K562 (cell line): Measurements from ENCODE around the gene SLC4A2. TPM values are rescaled to one million over a fixed set of nuclear protein-coding genes. Genes with fewer than 3 reads are reported as not detected.

Experiments
- ARID2 ChIP-seq: fragments of 450-650 bp; IDR thresholded peaks from 2 replicates; pipeline ENCODE4 v1.6.1; 2017; ENCODE audit warnings: antibody characterized with exemption, mild to moderate bottlenecking
- ATF3 ChIP-seq, 2 experiments: fragments of 450-650 bp in 1 of 2; sonication (generic) in 1 of 2; formaldehyde crosslinking in 1 of 2; IDR thresholded peaks in 1 of 2; conservative IDR thresholded peaks in 1 of 2; 2 replicates each; pipeline versions ENCODE4 v1.6.1 to v1.8.1; 2016 to 2023; ENCODE audit warnings: mild to moderate bottlenecking in 2 of 2, moderate library complexity in 2 of 2, inconsistent platforms in 1 of 2, missing genetic modification reagents in 1 of 2
- BMI1 ChIP-seq: fragments of 150-350 bp; IDR thresholded peaks from 2 replicates; pipeline ENCODE4 v1.6.1; 2014; ENCODE audit warnings: low read length
- CTBP1 ChIP-seq: fragments of 450-650 bp; IDR thresholded peaks from 2 replicates; pipeline ENCODE4 v1.6.1; 2016; ENCODE audit warnings: borderline replicate concordance
- GATAD2A ChIP-seq: fragments of 450-650 bp; IDR thresholded peaks from 2 replicates; pipeline ENCODE4 v1.6.1; 2017
- HDAC2 ChIP-seq: fragments of 450-650 bp; IDR thresholded peaks from 2 replicates; pipeline ENCODE4 v1.6.1; 2016; ENCODE audit warnings: mild to moderate bottlenecking
- HNRNPK ChIP-seq: fragments of 200-400 bp; formaldehyde crosslinking; IDR thresholded peaks from one replicate; pipeline ENCODE4 v1.6.1; 2018; ENCODE audit warnings: mild to moderate bottlenecking, low read depth, low read length; ENCODE audit not compliant: poor library complexity, severe bottlenecking
- NKRF ChIP-seq: fragments of 450-650 bp; IDR thresholded peaks from 2 replicates; pipeline ENCODE4 v1.6.1; 2016; ENCODE audit warnings: borderline replicate concordance
- RUNX1 ChIP-seq: sonication (generic); IDR thresholded peaks from 2 replicates; pipeline ENCODE4 v1.6.1; 2016; ENCODE audit warnings: antibody characterized with exemption, low read depth
- SOX6 ChIP-seq: fragments of 450-650 bp; IDR thresholded peaks from 2 replicates; pipeline ENCODE4 v1.6.1; 2014; ENCODE audit warnings: mild to moderate bottlenecking
- ZFP30 ChIP-seq: fragments of 250-450 bp; sonication (Bioruptor Pico); IDR thresholded peaks from 2 replicates; pipeline ENCODE4 v1.8.0; 2022; ENCODE audit warnings: moderate library complexity, mild to moderate bottlenecking, inconsistent platforms, borderline replicate concordance
- ZFX ChIP-seq: sonication (generic); formaldehyde crosslinking; IDR thresholded peaks from 2 replicates; pipeline ENCODE4 v1.8.0; 2022; ENCODE audit warnings: mild to moderate bottlenecking, missing genetic modification reagents, moderate library complexity
- ZNF197 ChIP-seq: fragments of 200-800 bp; sonication (Bioruptor generic); IDR thresholded peaks from 2 replicates; pipeline ENCODE4 v1.6.1; 2016; ENCODE audit warnings: low read depth, missing genetic modification characterization, missing compliant biosample characterization
- ZNF3 ChIP-seq: fragments of 250-450 bp; sonication (Bioruptor Pico); IDR thresholded peaks from 2 replicates; pipeline ENCODE4 v1.5.0; 2021; ENCODE audit warnings: mild to moderate bottlenecking, moderate library complexity
- ZNF766 ChIP-seq: fragments of 200-800 bp; sonication (Bioruptor generic); conservative IDR thresholded peaks from 2 replicates; pipeline ENCODE4 v1.6.1; 2016; ENCODE audit warnings: missing genetic modification characterization, missing compliant biosample characterization
- polyA plus RNA-seq, 8 experiments: library from polyadenylated mRNA; depleted of rRNA in 4 of 8; stranded (reverse) in 5 of 8; unstranded in 3 of 8; fragments of >200 nt; fragmentation: Nextera tagmentation in 2 of 8; fragmentation: Illumina TruSeq in 1 of 8; extraction: Ambion mirVana in 2 of 8; extraction: Trizol in 1 of 8; gene quantifications; 2 replicates each; pipeline versions ENCODE4 v1.2.1 to v1.2.3, GENCODE V29; 2011 to 2014; ENCODE audit warnings: inconsistent platforms in 1 of 8, missing spikeins in 1 of 8
- total RNA-seq, 7 experiments: library from RNA; depleted of rRNA in 6 of 7; stranded (reverse); fragments of >200 nt in 6 of 7; fragmentation: Illumina TruSeq in 2 of 7; extraction: Trizol in 2 of 7; gene quantifications; 2 replicates each; pipeline versions ENCODE4 v1.2.1 to v1.2.3, GENCODE V29; 2011 to 2021; ENCODE audit warnings: low replicate concordance in 1 of 7

SLC4A2 gene
- total and polyA plus RNA-seq, 9 of the 15 experiments (the other 6 are each of a cell fraction or from before 2014, with no cell fraction given) = 11.4 to 375 (median 130) TPM

GRCh38 chr7:151109094-151110048, 50.0 kb downstream of the SLC4A2 start (continued):
- TF ChIP-seq HDAC2 (peak; percentile 36; the same call in 1 of the 2 replicates), NKRF (0 out of 2 replicates have a peak, but pooled peaks have one; percentile 60), BMI1 (no peak), SOX6 (peak; percentile 59; the same call in 1 of the 2 replicates), GATAD2A (0 out of 2 replicates have a peak, but pooled peaks have one; percentile 37), ARID2 (no peak), ZFP30 (CRISPR knock-in tag) (no peak), HNRNPK (no peak), ZNF3 (CRISPR knock-in tag) (no peak), RUNX1 (no peak), ZNF197 (no peak), ZFX (no peak), ZNF766 (CRISPR knock-in tag) (0 out of 2 replicates have a peak, but pooled peaks have one; percentile 8), CTBP1 (peak; percentile 13; the same call in 1 of the 2 replicates), ATF3 (IDR thresholded peaks at IDR 0.05) (peak; percentile 80), ATF3 (CRISPR knock-in tag; conservative IDR thresholded peaks at IDR 0.05) (no peak; the same call in 1 of the 2 replicates)
